Pancreas (tissue), 10 donors: ENCODE results near the gene KCNK5. TPM values are rescaled to one million over a fixed set of nuclear protein-coding genes. Genes with fewer than 3 reads are reported as not detected.
A peak's percentile ranks its signal among the peaks of the same experiment; 100 is the strongest.

Experiments used
- ATAC-seq, 4 donors: fragments of 200-7000 bp; cut with Tn5 transposase; one replicate each; pipeline versions ENCODE4 v1.8.0 to v1.9.1; 2020; ENCODE audit warnings: mild to moderate bottlenecking in 4 of 4, moderate library complexity in 4 of 4
- DNase-seq, 6 donors: peaks; one replicate each; pipeline ENCODE4 v3.0.0-alpha.2; 2020
- FAIRE-seq: peaks from 2 replicates; lab custom pipeline; 2012; peaks lifted over from hg19 to GRCh38; lab: Jason Lieb, UNC
- H3K27ac ChIP-seq, 4 donors: fragments of 200-600 bp; sonication (generic); 1 replicate in 3 of 4; 2 replicates in 1 of 4; pipeline versions ENCODE4 v1.5.0 to v1.8.0; 2020
- H3K27me3 ChIP-seq, 4 donors: fragments of 200-600 bp; one replicate each; pipeline ENCODE4 v1.8.0; 2021
- H3K36me3 ChIP-seq, 3 donors: fragments of 200-600 bp; sonication (generic) in 1 of 3; one replicate each; pipeline versions ENCODE4 v1.5.0 to v1.8.0; 2020 to 2021
- H3K4me1 ChIP-seq, 3 donors: fragments of 200-600 bp; one replicate each; pipeline ENCODE4 v1.8.0; 2021
- H3K4me3 ChIP-seq, 4 donors: fragments of 200-600 bp; sonication (generic) in 2 of 4; one replicate each; pipeline versions ENCODE4 v1.5.0 to v1.8.0; 2020 to 2021
- H3K9me3 ChIP-seq, 4 donors: fragments of 200-600 bp; one replicate each; pipeline ENCODE4 v1.8.0; 2021
- WGBS, 2 donors: extraction: QIAGEN DNeasy Blood & Tissue Kit; methylation state at CpG; one replicate each; pipeline ENCODE4 v1.1.7; 2013; 5-methylcytosine and 5-hydroxymethylcytosine counted together
- intact Hi-C, 3 donors: fragments of 100-400 bp; cut with DNase I; formaldehyde crosslinking; loops; one replicate each; pipeline versions ENCODE4 v1.11.1 to v1.14.2; 2022
- polyA plus RNA-seq, 2 donors: library from polyadenylated mRNA; stranded (reverse); fragments of 200-250 nt; gene quantifications; one replicate each; pipeline ENCODE4 v1.2.3, GENCODE V29; 2013
- total RNA-seq, 6 donors: library from RNA; stranded (reverse); fragmentation: NEBNext Ultra II Directional in 4 of 6; extraction: Animal tissue kit (Norgen Biotek cat#: 25700) in 4 of 6; gene quantifications; one replicate each; pipeline versions ENCODE4 v1.2.1 to v1.2.4, GENCODE V29; 2021 to 2023
- TF ChIP-seq, protein P1 (sequence below), 4 donors: fragments of 200-600 bp; sonication (generic) in 3 of 4; IDR thresholded peaks; one replicate each; pipeline versions ENCODE4 v1.5.0 to v1.8.0; 2021; ENCODE audit warnings: antibody characterized with exemption in 4 of 4
- donor health status: healthy with polysubstance abuse.
- donor health status: DM: no; HTN: no; CAD: no; lungs with moderate emphysema.
- donor health status: DM: no; HTN: no; CAD: no.
- donor health status: control.
- donor health status: control.
- donor health status: Bipolar disorder and iron deficiency.
- donor health status: DM: yes; HTN: yes; CAD: no.
- donor health status: DM: no; HTN: no; CAD: no.
- donor health status: DM: no; HTN: no; CAD: no.
- donor health status: DM: yes; HTN: yes; CAD: no.

The KCNK5 gene, protein sequence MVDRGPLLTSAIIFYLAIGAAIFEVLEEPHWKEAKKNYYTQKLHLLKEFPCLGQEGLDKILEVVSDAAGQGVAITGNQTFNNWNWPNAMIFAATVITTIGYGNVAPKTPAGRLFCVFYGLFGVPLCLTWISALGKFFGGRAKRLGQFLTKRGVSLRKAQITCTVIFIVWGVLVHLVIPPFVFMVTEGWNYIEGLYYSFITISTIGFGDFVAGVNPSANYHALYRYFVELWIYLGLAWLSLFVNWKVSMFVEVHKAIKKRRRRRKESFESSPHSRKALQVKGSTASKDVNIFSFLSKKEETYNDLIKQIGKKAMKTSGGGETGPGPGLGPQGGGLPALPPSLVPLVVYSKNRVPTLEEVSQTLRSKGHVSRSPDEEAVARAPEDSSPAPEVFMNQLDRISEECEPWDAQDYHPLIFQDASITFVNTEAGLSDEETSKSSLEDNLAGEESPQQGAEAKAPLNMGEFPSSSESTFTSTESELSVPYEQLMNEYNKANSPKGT
- 10 to 100 TPM; 10.8 to 32.4 (median 18.7) TPM for total RNA-seq
- polyA plus RNA-seq: 10 to 100 TPM; 20.5 to 30.8 TPM

DNA sequence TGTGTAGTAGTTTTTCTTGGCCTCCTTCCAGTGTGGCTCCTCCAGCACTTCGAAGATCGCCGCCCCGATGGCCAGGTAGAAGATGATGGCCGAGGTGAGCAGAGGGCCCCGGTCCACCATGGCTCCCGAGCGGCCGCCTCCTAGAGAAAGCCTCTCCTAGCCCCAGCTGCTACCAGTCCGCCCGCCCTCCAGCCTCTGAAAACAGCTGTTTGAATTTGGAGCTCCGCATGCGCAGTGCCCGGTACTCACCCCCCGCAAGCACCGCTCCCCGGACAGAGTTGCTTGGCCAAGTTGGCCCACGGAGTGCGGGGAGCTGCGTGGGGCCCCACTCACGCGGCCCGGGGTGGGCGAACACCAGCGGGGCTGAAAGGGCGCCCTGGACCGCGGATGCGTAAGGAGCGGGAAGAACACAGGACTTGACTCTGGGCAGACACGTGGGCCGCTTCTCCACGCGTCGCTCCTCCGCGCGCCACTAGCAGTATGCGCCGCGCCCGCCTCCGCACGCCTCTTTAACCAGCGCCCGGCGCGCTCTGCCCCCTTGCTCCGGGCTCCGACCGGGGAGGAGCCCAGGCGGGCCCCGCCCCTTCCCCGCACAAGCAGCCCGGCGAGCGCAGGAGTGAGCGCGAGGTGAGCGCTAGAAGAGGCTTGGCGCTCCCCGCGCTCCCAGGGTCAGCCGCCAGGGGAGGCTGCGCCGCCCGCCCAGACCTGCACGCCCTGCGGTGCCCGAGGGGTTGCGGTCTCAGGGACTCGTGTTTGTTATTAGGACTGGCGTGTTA lies at the start of gene KCNK5:
Gene KCNK5, minus strand, starts transcription at position 484 of the 776 bp plus-strand sequence. Its CDS starts 364 bp downstream, at position 120.
- Histone ChIP-seq H3K27me3 (no peaks in the 10 kb centered on the region), H3K27ac (peak within 1 kb of the TSS; percentile 55 to 75 (median 73)), H3K4me3 (peak within 1 kb of the TSS; percentile 72 to 86 (median 82)), H3K9me3 (no peaks in the 10 kb centered on the region), H3K36me3 (no peaks in the 10 kb centered on the region), H3K4me1 (peaks cover 0 to 19% (median 0%) of the 10 kb centered on the region in 3 donors)
- FAIRE-seq (no peak), ATAC-seq (peak; percentile 91 to 96 (median 94)), DNase-seq (peak; percentile 82 to 94 (median 90))
- TF ChIP-seq, protein P1, sequence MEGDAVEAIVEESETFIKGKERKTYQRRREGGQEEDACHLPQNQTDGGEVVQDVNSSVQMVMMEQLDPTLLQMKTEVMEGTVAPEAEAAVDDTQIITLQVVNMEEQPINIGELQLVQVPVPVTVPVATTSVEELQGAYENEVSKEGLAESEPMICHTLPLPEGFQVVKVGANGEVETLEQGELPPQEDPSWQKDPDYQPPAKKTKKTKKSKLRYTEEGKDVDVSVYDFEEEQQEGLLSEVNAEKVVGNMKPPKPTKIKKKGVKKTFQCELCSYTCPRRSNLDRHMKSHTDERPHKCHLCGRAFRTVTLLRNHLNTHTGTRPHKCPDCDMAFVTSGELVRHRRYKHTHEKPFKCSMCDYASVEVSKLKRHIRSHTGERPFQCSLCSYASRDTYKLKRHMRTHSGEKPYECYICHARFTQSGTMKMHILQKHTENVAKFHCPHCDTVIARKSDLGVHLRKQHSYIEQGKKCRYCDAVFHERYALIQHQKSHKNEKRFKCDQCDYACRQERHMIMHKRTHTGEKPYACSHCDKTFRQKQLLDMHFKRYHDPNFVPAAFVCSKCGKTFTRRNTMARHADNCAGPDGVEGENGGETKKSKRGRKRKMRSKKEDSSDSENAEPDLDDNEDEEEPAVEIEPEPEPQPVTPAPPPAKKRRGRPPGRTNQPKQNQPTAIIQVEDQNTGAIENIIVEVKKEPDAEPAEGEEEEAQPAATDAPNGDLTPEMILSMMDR (IDR thresholded peaks at IDR 0.05): peak; percentile 64 to 72 (median 68)
- WGBS, 2 donors: 1% methylated on average over 67 to 73 of the region's 73 CpGs
- intact Hi-C loops: no loop called here

DNA sequence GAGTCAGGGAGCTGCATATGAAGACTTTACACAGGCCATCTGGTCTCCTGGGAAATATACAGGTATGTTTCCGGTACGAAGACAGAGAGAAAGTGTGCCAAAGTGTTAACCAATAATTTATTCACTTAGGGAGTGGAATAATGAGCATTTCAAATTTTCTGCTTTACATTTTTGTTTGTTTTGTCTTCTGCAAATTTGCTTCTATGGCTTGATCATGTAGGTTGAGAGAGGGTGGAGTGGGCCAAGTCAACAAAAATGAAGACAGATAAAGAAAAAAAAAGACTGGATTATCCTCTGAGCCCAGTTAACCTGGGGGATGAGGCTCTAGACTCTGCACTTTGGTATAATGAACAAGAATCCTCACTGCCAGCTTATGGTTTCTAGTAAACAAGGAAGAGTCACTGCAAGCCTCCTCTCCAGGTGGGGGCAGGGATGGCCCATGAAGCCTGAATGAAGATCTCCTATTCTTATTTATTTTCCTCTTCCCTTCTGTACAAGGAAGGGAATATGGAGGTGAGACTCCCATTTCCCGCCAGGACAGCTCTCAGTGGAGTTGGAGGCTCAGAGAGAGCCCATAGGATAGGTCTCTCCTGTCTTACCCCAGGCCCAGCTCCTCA lies 47.2 kb upstream of the KCNK5 start:
- DNase-seq: no peak
- Histone ChIP-seq H3K27me3 (no peaks in the 10 kb centered on the region), H3K36me3 (no peaks in the 10 kb centered on the region), H3K4me3 (no peak overlapping the region), H3K9me3 (no peaks in the 10 kb centered on the region), H3K4me1 (no peaks in the 10 kb centered on the region), H3K27ac (no peak overlapping the region)
- no peak for ATAC-seq
- 92 to 96% methylated on average over 3 of the region's 3 CpGs for WGBS, 2 donors
- TF ChIP-seq, protein P1 (IDR thresholded peaks at IDR 0.05): no peak
- FAIRE-seq: no peak
- intact Hi-C loops: no loop called here

DNA sequence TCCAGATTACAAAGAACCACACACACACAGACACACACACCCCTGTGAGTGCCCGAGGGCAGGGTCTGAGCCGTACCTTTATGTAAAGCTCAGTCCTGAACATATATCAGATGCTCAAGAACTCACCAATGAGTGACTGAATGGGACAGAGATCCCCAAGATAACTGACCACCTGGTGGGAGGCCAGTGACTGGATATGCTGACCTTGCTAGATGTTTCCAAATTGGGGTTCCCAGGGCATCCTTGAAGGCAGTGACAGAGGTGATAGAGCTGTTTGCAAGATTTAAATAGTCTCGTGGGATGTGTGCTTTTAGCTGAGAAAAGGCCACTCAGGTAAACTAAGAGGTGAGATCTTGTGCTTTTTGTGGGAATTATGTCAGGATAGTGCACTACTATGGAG lies 45.6 kb upstream of the KCNK5 start:
- Histone ChIP-seq H3K27me3 (no peaks in the 10 kb centered on the region), H3K9me3 (no peaks in the 10 kb centered on the region), H3K4me3 (no peak overlapping the region), H3K4me1 (no peaks in the 10 kb centered on the region), H3K27ac (no peak overlapping the region), H3K36me3 (no peaks in the 10 kb centered on the region)
- 66 to 80% methylated on average over 3 of the region's 3 CpGs for WGBS, 2 donors
- TF ChIP-seq, protein P1 (IDR thresholded peaks at IDR 0.05): no peak
- no peak for ATAC-seq
- FAIRE-seq: no peak
- DNase-seq: no peak
- intact Hi-C loops: no loop called here

DNA sequence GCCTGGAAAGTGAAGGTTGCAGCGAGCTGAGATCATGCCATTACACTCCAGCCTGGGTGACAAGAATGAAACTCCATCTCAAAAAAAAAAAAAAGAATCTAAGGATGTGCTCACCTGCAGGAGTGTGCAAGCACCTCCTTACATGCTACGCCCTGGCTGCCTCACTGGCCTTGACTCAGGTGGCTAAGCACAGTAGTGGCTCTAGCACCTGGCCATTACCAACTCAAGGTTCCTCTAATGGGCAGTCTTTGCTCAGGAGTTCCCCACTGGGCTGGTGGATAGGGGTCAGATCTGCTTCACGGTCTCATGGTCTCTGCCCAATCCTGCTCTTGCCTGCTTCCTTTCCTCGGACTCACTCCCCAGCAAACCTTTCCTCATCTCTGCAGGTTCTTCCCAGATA lies 45.2 kb upstream of the KCNK5 start:
- DNase-seq: no peak
- Histone ChIP-seq H3K27ac (no peak overlapping the region), H3K4me3 (no peak overlapping the region), H3K27me3 (no peaks in the 10 kb centered on the region), H3K4me1 (no peaks in the 10 kb centered on the region), H3K9me3 (no peaks in the 10 kb centered on the region), H3K36me3 (no peaks in the 10 kb centered on the region)
- 63 to 65% methylated on average over 4 of the region's 4 CpGs for WGBS, 2 donors
- no peak for ATAC-seq
- no peak for FAIRE-seq
- intact Hi-C loops: no loop called here
- TF ChIP-seq, protein P1 (IDR thresholded peaks at IDR 0.05): no peak
